Heart left ventricle (tissue), 16 donors: ENCODE results near the gene ULK4. TPM values are rescaled to one million over a fixed set of nuclear protein-coding genes. Genes with fewer than 3 reads are reported as not detected.

Experiments used
- ATAC-seq, 4 donors: fragments of 200-7000 bp; cut with Tn5 transposase; one replicate each; pipeline ENCODE4 v1.9.1; 2020 to 2022; ENCODE audit warnings: moderate library complexity in 4 of 4, mild to moderate bottlenecking in 3 of 4, moderate number of reproducible peaks in 1 of 4
- DNase-seq, 5 donors: peaks; one replicate each; pipeline ENCODE4 v3.0.0-alpha.2; 2020
- H3K27ac ChIP-seq, 12 donors: fragments of 200-600 bp; sonication (generic) in 4 of 12; one replicate each; pipeline versions ENCODE4 v1.5.0 to v1.8.0; 2016 to 2022; ENCODE audit warnings: mild to moderate bottlenecking in 2 of 12
- H3K27me3 ChIP-seq, 9 donors: fragments of 200-600 bp; sonication (generic) in 2 of 9; one replicate each; pipeline versions ENCODE4 v1.5.1 to v1.8.0; 2016 to 2022; ENCODE audit warnings: mild to moderate bottlenecking in 3 of 9
- H3K36me3 ChIP-seq, 9 donors: fragments of 200-600 bp; sonication (generic) in 2 of 9; one replicate each; pipeline versions ENCODE4 v1.5.0 to v1.8.0; 2018 to 2022; ENCODE audit warnings: mild to moderate bottlenecking in 2 of 9
- H3K4me1 ChIP-seq, 12 donors: fragments of 200-600 bp; sonication (generic) in 4 of 12; one replicate each; pipeline versions ENCODE4 v1.5.0 to v1.8.0; 2016 to 2022; ENCODE audit warnings: mild to moderate bottlenecking in 3 of 12
- H3K4me3 ChIP-seq, 12 donors: fragments of 200-600 bp; sonication (generic) in 4 of 12; one replicate each; pipeline versions ENCODE4 v1.5.0 to v1.8.0; 2017 to 2022; ENCODE audit warnings: mild to moderate bottlenecking in 9 of 12, moderate library complexity in 4 of 12
- H3K9me3 ChIP-seq, 12 donors: fragments of 200-600 bp; sonication (generic) in 4 of 12; one replicate each; pipeline versions ENCODE4 v1.5.0 to v1.8.0; 2016 to 2022; ENCODE audit warnings: mild to moderate bottlenecking in 1 of 12
- POLR2A ChIP-seq, 2 donors: fragments of 450-650 bp; IDR thresholded peaks; one replicate each; pipeline ENCODE4 v1.6.1; 2017; ENCODE audit warnings: antibody characterized with exemption in 2 of 2, mild to moderate bottlenecking in 2 of 2, moderate library complexity in 2 of 2
- WGBS, 4 donors: extraction: QIAGEN DNeasy Blood & Tissue Kit in 2 of 4; methylation state at CpG; one replicate each; pipeline versions ENCODE4 v1.1.5 to v1.1.7; 2013 to 2018; 5-methylcytosine and 5-hydroxymethylcytosine counted together
- intact Hi-C, 10 donors: fragments of 100-400 bp; cut with DNase I; formaldehyde crosslinking; loops; one replicate each; pipeline versions ENCODE4 v1.11.1 to v1.14.2; 2022
- polyA plus RNA-seq, 2 donors: library from polyadenylated mRNA; stranded (reverse); fragments of 200-250 nt; gene quantifications; one replicate each; pipeline ENCODE4 v1.2.3, GENCODE V29; 2013
- total RNA-seq, 9 donors: library from RNA; depleted of rRNA in 2 of 9; stranded (reverse); fragments of >200 nt in 2 of 9; fragmentation: NEBNext Ultra II Directional in 3 of 9; extraction: Animal tissue kit (Norgen Biotek cat#: 25700) in 3 of 9; gene quantifications; one replicate each; pipeline versions ENCODE4 v1.1.0 to v1.2.4, GENCODE V29; 2016 to 2023
- TF ChIP-seq, protein P1 (sequence below), 12 donors: fragments of 200-600 bp; sonication (generic) in 4 of 12; IDR thresholded peaks; one replicate each; pipeline versions ENCODE4 v1.5.0 to v1.8.0; 2018 to 2022; ENCODE audit warnings: antibody characterized with exemption in 12 of 12, mild to moderate bottlenecking in 5 of 12
- donor health status: ischemic (EF 13 %, LVEDD 7.1; RV severe dilation, severe dysfunction).
- donor health status: healthy with polysubstance abuse.
- donor health status: DM: no; HTN: yes; CAD: no.
- donor health status: DM: no; HTN: no; CAD: no.
- donor health status: ischemic (EF 25% LVEDD 6.9; RV normal size, moderate dysfunction).
- donor health status: ischemic (EF 25% LVEDD 5.7; RV mildly dilated, moderate dysfunction).
- donor health status: healthy.
- donor health status: DM: yes; HTN: yes; CAD: no.
- donor health status: ischemic (EF 35%, LVEDD 5.7; RV mildly dilated, moderate dysfunction).
- donor health status: nonischemic (EF 11% LVEDD 7.7; RV severe dilation, severe dysfunction).
- donor health status: DM: yes; HTN: yes; CAD: no.
- donor health status: PGD.
- donor health status: ischemic (EF 29% LVEDD 5.4; RV normal size, mild dysfunction).
- donor health status: nonischemic (EF 23%, LVEDD 6.1; RV moderate dilation, normal function).

Gene ULK4
- total and polyA plus RNA-seq, 11 donors, result 0.91 to 6.1 (median 2.1) TPM

DNA sequence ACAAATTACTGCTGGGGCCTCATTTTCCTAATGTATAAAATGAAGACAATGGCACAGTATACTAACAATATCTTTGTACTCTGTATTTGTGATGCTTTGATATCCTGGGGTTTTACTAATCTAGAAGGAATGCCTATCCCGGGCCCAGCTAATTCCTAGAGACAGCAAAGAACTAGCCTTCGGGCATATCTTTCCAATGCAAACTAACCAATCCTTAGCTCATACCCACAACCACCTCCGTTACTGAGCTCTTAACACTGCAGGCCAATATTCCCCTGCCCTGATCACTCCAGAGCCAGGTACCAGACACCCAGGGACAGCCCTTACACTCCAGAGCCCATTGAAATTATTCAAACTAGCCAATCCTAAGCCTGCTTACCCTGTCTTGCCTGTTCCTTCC is 309.0 kb downstream of the ULK4 start:
- no peak for ATAC-seq
- no peaks in the 10 kb centered on the region for H3K9me3 ChIP-seq
- H3K27me3 ChIP-seq, result no peaks in the 10 kb centered on the region
- TF ChIP-seq POLR2A (IDR thresholded peaks at IDR 0.05), result no peak
- TF ChIP-seq, protein P1, sequence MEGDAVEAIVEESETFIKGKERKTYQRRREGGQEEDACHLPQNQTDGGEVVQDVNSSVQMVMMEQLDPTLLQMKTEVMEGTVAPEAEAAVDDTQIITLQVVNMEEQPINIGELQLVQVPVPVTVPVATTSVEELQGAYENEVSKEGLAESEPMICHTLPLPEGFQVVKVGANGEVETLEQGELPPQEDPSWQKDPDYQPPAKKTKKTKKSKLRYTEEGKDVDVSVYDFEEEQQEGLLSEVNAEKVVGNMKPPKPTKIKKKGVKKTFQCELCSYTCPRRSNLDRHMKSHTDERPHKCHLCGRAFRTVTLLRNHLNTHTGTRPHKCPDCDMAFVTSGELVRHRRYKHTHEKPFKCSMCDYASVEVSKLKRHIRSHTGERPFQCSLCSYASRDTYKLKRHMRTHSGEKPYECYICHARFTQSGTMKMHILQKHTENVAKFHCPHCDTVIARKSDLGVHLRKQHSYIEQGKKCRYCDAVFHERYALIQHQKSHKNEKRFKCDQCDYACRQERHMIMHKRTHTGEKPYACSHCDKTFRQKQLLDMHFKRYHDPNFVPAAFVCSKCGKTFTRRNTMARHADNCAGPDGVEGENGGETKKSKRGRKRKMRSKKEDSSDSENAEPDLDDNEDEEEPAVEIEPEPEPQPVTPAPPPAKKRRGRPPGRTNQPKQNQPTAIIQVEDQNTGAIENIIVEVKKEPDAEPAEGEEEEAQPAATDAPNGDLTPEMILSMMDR (IDR thresholded peaks at IDR 0.05), result no peak
- H3K36me3 ChIP-seq, result no peaks in the 10 kb centered on the region
- no peak for DNase-seq
- H3K4me1 ChIP-seq, result no peaks in the 10 kb centered on the region
- 91 to 97% (median 94%) methylated on average over 3 of the region's 3 CpGs for WGBS, 4 donors
- H3K27ac ChIP-seq, result no peak overlapping the region
- no peak overlapping the region for H3K4me3 ChIP-seq
- intact Hi-C loops, result no loop called here

- H3K4me3 ChIP-seq, result no peak overlapping the region
- no peaks in the 10 kb centered on the region for H3K9me3 ChIP-seq
- H3K36me3 ChIP-seq, result no peaks in the 10 kb centered on the region
- no peak for DNase-seq
- intact Hi-C loops, result no loop called here
- 60 to 90% (median 70%) methylated on average over 4 of the region's 4 CpGs for WGBS, 4 donors
- H3K27ac ChIP-seq, result no peak overlapping the region
- H3K4me1 ChIP-seq, result no peaks in the 10 kb centered on the region
- no peak for TF ChIP-seq POLR2A (IDR thresholded peaks at IDR 0.05)
- TF ChIP-seq, protein P1 (IDR thresholded peaks at IDR 0.05), result no peak
- no peak for ATAC-seq
- H3K27me3 ChIP-seq, result no peaks in the 10 kb centered on the region
Observed at GRCh38 chr3:41652506-41652905, 309.4 kb downstream of the ULK4 start.

DNA sequence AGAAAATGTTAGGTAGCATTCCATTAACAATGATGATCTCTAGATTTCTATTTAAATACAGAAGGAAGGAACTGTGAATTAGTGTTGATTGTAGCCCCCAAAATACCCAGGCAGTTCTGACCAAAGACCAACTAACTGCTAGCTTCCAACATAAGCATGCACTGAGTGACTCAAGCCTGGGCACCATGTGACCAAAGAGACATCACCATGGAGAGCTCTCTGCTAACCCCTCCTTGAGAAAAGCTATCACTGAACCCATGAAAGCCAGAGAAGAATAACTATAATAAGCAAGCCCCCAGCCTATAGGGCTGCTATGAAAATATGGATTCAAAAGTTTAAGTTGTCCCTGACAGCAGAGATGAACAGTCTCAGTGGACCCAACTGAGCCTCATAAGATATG is 310.2 kb downstream of the ULK4 start:
- H3K27ac ChIP-seq, result no peak overlapping the region
- H3K4me3 ChIP-seq, result no peak overlapping the region
- ATAC-seq (no peak), DNase-seq (no peak)
- no peaks in the 10 kb centered on the region for H3K36me3 ChIP-seq
- H3K27me3 ChIP-seq, result no peaks in the 10 kb centered on the region
- intact Hi-C loops, result no loop called here
- no peaks in the 10 kb centered on the region for H3K4me1 ChIP-seq
- no peaks in the 10 kb centered on the region for H3K9me3 ChIP-seq
- no peak for TF ChIP-seq POLR2A (IDR thresholded peaks at IDR 0.05)
- TF ChIP-seq, protein P1 (IDR thresholded peaks at IDR 0.05), result no peak

DNA sequence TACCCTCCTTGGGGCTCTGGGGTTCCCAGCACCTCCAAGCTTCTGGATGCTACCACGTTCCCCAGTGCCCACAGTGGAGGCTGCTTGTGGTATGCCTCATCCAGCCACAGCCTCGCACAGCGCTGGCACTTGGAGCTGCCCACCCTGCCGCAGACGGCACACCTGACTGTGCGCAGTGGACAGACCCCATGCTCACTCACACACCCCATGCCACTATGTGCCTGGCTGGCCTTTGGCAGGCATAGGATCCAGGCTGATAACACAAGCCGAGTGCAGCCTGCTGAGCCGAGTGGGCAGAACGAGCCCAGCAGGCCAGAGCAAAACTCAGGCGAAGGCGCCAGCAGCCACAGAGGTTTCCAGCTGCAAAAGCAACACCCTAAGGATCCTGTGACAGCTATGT is 311.5 kb downstream of the ULK4 start:
- 86 to 93% (median 90%) methylated on average over 9 to 11 of the region's 11 CpGs for WGBS, 4 donors
- TF ChIP-seq, protein P1 (IDR thresholded peaks at IDR 0.05), result no peak
- TF ChIP-seq POLR2A (IDR thresholded peaks at IDR 0.05), result no peak
- DNase-seq (peak in 1 of 5 donors; percentile 18), ATAC-seq (no peak)
- intact Hi-C loops, result no loop called here
- H3K4me1 ChIP-seq, result no peaks in the 10 kb centered on the region
- H3K27ac ChIP-seq, result no peak overlapping the region
- H3K4me3 ChIP-seq, result no peak overlapping the region
- no peaks in the 10 kb centered on the region for H3K36me3 ChIP-seq
- H3K9me3 ChIP-seq, result no peaks in the 10 kb centered on the region
- no peaks in the 10 kb centered on the region for H3K27me3 ChIP-seq
